CD4-positive, alpha-beta T cell treated with Interferon alpha-2 for 1 hour (primary cell): ENCODE data around the gene ANKMY1.

ENCODE experiments used
- DNase-seq, 2 donors: peaks; one replicate each; pipeline ENCODE4 v3.0.0-alpha.2; 2020 to 2022

ANKMY1 gene

DNA sequence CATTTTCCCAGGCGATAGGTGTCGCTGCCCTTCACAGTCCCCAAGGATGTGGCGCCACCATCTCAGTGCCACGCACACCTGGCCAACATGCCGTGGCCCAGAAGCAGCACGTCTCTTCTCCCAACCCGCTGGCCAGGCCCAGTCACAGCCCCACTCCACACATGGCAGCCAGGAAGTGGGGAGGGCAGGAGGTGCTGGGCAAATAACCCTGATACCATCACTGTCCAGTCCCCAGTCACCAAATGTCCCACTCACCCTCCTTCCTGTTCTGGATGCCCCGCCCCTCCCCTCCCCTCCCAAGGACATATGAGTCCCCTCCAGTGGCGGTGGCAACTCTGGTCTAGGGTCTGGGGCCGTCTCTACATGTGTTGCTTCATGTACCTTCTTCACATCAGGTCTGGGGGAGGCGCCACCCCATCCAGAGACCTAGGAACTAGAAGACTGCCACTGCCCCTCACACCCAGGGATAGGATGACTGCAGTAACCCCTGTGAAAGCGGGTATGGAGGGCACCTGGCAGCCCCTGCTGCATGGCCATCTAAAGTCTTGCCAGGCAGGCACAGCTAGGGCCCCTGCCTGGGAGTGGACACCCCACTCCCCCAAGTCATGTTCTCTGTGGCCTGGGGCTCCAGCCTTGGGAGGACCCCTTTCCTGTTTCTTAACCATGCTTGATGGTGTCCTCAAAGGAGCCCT is 21.4 kb upstream of the ANKMY1 start:
- DNase-seq = no peak

DNA sequence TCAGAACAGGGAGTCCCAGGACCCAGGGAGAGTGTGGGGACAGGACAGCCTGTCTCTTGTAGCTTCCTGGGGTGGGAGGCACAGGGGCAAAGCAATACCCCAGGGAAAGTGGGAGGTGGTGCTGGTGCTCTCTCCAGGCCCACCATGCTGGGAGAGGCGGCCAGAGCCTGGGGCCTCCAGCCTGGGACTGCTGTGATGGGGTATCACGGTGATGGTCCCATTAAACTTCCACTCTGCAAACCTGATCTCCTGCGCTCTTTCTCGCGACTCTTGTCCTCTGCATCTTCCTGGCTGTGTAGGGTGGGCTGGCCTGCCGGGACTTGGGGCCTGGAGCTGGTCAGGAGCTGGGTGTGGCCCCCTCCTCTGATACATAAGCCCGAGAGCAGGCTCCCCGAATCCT is 20.7 kb upstream of the ANKMY1 start:
- no peak for DNase-seq

DNA sequence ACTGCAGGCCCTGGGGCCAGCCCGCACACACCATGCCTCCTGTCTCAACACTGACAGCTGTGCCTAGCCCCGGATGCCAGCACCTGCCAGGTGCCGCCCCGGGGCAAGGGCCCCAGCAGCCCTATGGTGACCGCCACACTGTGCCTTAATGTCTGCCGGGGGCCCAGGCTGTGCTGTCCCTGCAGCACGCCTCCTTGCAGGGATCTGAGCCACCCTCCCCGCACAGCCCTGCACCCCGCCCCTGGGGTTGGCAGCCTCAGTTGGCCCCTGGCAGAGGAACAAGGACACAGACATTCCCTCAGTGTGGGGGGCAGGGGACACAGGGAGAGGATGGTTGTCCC is 20.3 kb upstream of the ANKMY1 start:
- no peak for DNase-seq

DNA sequence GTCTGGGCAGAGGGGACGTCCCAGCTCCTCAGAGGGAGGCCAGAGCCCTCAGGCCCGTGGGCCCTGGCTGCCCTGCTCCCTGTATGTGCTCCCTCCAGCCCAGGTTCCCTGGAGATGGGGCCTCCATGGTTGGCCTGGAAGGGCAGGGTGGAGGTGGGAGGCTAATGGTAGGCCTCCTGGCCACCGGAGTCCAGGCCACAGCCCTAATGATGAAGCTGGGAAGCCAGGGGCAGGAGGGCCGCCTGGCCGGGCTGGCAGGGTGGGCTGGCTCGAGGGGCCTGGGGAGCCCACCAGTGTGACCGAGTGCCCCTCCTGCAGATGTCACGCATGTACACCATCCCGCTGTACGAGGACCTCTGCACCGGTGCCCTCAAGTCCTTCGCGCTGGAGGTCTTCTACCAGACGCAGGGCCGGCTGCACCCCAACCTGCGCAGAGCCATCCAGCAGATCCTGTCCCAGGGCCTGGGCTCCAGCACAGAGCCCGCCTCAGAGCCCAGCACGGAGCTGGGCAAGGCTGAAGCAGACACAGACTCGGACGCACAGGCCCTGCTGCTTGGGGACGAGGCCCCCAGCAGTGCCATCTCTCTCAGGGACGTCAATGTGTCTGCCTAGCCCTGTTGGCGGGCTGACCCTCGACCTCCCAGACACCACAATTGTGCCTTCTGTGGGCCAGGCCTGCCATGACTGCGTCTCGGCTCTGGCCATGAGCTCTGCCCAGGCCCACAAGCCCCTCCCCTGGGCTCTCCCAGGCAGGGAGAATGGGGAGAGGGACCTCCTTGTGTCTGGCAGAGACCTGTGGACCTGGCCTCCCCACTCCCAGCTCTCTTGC is 19.7 kb upstream of the ANKMY1 start:
- DNase-seq = no peak

GRCh38 chr2:240576436-240577205 is 18.8 kb upstream of the ANKMY1 start:
- no peak for DNase-seq

DNA sequence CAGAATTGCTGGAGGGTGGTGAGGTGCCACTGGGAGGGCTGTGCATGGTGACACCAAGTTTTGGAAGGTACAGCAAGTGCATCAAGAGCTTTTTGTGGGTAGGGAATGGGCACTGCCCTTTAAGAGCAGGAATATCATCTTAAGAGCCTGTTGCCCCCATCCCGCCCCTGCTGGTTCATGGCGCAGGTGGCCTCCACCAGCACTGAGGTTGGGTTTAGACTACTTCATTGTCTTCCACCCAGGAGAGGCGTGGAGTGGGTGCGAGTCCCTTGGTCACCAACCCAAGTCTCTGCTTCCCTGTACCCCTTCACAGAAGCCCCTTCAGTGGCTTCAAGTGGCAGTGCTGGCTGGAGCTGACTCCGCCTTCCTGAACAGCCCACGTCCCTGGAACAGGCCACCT is 18.2 kb upstream of the ANKMY1 start:
- no peak for DNase-seq

- DNase-seq = no peak
These were observed 17.5 kb upstream of the ANKMY1 start for GRCh38 chr2:240575101-240575965.

DNA sequence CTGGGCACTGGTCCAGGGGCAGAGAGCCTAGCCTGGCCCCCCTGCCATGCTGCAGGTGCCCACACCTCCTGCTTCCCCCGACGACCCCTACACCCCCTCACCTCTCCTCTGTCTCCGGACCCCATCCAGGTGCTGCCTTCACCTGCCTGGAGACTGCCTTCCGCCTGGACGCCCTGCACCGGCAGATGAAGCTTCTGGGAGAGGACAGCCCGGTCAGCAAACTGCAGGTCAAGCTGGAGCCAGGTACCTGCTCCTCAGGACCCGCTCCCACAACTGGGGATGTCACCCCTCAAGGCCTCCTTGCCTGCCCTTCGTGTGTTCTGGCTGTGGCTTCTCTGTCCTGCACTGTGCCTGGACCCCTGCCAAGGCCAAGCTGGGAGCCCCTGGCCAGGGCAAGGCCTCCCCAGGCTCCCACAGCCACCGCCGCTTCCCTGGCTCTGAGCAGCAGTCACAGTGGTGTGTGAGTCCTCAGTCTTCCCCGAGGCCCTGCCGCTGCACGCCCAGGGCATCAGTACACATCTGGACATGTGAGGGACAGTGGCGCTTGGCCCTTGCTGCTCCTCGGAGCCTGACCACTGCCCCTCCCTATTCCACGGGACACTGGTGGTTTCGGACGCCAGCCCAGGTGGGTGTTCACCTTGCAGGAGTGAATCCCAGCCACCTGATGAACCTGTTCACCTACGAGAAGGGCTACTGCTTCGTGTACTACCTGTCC is 16.8 kb upstream of the ANKMY1 start:
- DNase-seq = no peak

GRCh38 chr2:240573516-240574385 is 16.0 kb upstream of the ANKMY1 start:
- DNase-seq = no peak

DNA sequence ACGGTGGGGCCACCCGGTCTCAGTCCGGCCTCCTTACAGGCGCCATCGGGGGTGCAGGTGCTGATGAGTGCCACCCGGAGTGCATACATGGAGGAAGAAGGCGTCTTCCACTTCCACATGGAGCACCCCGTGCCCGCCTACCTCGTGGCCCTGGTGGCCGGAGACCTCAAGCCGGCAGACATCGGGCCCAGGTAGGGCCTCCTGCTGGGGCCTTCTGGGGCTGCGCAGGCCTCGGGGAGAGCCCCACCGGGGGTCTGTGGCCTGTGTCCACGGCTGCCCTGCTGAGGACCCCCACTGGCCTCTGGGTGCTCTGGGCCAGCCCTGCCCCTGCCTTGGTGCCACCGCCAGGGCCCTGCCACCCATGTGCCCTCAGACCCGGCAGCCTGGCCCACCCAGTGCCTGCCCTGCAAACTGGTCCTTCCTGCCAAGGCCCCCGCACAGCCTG is 15.3 kb upstream of the ANKMY1 start:
- DNase-seq = no peak

- DNase-seq = no peak
These were observed 14.6 kb upstream of the ANKMY1 start for GRCh38 chr2:240572141-240573031.

- DNase-seq = no peak
These were observed 13.7 kb upstream of the ANKMY1 start for GRCh38 chr2:240571314-240571973.

GRCh38 chr2:240570531-240571313 is 12.9 kb upstream of the ANKMY1 start:
- no peak for DNase-seq

- peak in 1 of 2 donors; percentile 0 for DNase-seq
These were observed 12.3 kb upstream of the ANKMY1 start for GRCh38 chr2:240569998-240570530.

- peak in 1 of 2 donors; percentile 0 for DNase-seq
These were observed 11.8 kb upstream of the ANKMY1 start for GRCh38 chr2:240569523-240569997.

DNA sequence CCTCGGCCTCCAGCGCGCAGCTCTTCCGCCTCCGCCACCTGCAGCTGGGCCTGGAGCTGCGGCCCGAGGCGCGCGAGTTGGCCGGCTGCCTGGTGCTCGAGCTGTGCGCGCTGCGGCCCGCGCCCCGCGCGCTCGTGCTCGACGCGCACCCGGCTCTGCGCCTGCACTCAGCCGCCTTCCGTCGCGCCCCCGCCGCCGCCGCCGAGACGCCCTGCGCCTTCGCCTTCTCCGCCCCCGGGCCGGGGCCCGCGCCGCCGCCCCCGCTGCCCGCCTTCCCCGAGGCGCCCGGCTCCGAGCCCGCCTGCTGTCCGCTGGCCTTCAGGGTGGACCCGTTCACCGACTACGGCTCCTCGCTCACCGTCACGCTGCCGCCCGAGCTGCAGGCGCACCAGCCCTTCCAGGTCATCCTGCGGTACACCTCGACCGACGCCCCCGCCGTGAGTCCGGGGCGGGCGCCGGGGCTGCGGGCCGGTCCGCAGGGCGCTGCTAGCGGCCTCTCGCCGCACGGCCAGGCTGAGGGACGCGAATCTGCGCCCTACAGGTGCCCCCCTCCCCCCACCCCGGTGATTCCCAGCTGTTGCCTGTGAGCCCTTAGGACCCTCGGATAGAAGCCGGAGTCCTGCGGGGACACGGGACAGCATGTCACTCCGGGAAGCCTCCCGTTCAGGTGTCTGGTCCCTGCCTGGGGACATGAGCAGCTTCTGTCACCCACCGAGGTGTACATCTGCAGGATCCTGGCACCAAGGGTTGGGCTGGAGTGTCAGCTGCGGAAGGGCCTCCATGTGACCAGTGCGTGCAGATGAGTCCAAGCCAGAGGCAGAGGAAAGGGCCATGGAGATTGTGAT is 11.1 kb upstream of the ANKMY1 start:
- peak in 1 of 2 donors; percentile 52 for DNase-seq
